Fibroblast of skin of scalp (primary cell): ENCODE measurements around the gene PLA2G2C.

ENCODE experiments used
- DNase-seq: peaks from one replicate; pipeline ENCODE4 v3.0.0-alpha.2; 2013

The PLA2G2C gene

DNA sequence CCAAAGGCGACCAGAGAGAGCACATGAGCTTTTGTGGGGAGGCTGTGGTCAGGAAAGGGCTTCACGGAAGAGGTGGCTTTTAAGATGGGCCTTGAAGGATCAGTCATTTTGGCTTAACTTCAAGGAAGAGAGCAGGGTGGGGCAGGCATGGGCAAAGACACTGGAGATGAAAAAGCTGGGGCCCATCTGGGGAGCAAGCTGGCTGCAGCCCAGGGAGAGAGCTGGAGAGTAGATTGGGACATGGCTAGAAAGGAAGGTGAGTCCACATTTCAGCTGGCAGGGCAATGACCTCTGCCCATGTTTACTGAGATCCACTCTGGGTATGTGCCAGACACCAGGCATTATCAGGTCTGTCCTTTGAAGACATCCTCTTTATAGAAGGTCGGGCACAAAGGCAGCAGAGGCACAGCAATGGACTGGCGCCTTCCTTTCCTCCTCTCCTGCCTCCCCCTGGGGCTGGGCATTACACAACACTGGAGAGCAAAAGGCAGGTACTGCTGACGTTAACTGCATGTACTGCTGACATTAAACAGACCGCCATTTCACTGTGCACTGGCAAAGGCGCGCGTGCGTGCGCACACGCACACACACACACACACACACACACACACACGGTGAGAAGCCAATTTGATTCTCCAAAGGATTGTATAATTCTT is 2.6 kb downstream of the PLA2G2C start:
- no peak for DNase-seq

- no peak for DNase-seq
Observed at GRCh38 chr1:20183035-20183434, 3.3 kb downstream of the PLA2G2C start.

GRCh38 chr1:20182415-20182814 is 3.9 kb downstream of the PLA2G2C start:
- DNase-seq, result no peak

DNA sequence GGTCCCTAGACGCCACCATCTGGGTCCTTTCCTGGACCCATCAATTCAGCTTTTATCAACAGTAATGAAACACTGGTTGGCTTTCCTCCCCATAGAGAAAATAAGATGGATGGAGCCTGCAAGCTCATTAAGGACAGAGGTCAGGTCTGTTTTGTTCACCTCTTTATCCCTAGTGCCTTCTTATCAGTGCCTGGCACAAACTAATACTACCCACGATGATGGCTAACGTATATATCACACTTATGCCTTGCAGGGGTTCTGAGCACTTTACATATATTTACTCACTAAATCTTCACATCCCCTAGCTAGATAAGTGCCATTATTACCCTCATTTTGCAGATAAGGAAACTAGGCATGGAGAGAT is 5.5 kb downstream of the PLA2G2C start:
- DNase-seq, result no peak

GRCh38 chr1:20180129-20180843 is 6.0 kb downstream of the PLA2G2C start:
- no peak for DNase-seq

- no peak for DNase-seq
Observed at GRCh38 chr1:20179371-20180128, 6.8 kb downstream of the PLA2G2C start.

- no peak for DNase-seq
Observed at GRCh38 chr1:20178634-20179370, 7.5 kb downstream of the PLA2G2C start.

- no peak for DNase-seq
Observed at GRCh38 chr1:20174937-20175666, 11.2 kb downstream of the PLA2G2C start.

- no peak for DNase-seq
Observed at GRCh38 chr1:20172033-20172590, 14.2 kb downstream of the PLA2G2C start.

DNA sequence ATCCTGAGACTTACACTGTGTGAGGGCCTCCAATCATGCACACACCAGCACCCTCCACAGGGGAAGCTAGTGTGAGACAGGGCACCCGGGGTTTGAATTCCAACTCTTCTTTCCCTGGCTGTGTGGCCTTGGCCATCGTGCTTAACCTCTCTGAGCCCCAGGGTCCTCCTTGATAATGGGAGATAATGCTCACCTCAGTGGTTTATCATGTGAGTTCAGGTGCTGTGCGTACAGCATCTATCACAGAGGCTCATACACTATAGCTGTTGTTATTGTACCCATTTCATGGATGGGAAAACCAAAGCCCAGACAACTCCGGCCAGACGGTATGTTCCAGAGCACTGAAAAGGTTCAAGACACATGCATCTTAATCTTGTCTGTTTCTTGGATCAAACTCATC is 16.4 kb downstream of the PLA2G2C start:
- DNase-seq, result no peak

DNA sequence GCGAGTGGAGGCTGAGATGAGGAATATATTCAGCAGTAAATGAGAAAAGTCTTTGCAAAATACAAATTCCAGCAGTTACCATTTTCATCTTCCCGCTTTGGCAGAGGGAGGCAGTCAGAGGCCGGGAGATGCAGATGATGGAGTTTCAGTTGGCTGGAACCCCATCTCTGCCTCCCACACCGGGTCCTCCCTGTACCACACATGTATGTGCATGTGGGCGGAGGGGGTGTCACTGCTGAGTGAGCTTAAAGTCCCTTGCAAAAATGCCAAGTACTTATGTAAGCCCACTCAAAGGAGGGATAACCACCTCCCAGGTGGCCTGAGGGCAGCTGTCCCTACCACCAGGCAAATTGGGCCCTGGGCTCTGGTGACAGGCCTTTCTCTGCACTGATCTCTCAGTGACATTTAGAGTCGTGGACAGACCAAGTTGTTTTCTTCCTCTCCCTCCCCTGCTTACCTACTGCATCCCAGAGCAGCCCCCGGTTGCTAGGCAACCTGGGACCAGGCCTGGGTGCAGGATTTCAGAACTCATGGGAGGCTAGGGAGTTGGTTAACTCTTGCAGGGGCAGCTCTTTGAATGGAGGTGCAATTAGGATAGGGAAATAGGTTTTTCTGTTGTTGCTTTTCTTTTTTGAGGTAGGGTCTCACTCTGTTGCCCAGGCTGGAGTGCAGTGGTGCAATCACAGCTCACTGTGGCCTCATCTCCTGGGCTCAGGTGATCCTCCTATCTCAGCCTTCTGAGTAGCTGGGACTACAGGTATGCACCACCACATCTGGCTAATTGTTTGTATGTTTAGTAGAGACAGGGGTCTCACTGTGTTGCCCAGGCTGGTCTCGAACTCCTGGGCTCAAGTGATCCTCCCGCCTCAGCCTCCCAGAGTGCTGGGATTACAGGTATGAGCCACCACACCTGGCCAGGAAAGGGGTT is 17.5 kb downstream of the PLA2G2C start:
- no peak for DNase-seq

DNA sequence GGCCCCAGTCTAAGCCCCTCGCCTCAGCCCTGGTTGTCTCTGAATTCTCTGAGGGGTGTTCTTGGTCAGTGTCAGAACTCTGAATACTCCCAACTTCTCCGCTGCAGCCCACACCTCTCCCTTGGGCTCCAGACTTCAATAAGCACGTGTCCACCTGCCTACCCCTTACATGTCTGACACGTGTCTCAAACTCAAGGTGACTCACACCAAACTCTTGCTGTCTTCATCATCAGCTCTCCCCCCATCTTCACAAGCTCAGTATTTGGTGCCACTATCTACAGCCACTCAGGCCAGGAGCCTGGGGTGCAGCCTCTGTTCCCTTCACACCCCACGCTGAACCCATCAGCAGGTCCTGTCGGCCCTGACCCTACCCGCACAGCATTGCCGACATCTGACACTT is 19.2 kb downstream of the PLA2G2C start:
- no peak for DNase-seq

GRCh38 chr1:20166051-20166450 is 20.3 kb downstream of the PLA2G2C start:
- DNase-seq, result no peak

DNA sequence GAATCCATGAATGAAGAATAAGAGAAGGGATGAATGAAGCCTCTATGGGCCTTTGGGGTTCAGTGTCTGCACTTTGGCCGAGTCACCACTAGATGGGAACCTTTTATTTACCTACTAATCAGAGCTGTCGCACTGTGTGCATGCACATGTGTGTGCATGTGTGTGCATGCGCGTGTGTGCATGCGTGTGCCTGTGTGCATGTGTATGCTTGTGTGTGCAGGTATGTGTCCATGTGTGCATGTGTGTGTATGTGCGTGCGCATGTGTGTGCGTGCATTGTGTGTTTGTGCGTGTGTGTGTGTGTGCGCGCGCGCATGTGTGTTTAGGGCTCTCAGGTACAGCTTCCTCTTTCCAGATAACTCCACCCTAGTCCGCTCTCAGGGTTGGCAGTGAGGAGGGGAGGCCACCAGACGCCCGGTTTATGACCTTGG is 20.8 kb downstream of the PLA2G2C start:
- no peak for DNase-seq

DNA sequence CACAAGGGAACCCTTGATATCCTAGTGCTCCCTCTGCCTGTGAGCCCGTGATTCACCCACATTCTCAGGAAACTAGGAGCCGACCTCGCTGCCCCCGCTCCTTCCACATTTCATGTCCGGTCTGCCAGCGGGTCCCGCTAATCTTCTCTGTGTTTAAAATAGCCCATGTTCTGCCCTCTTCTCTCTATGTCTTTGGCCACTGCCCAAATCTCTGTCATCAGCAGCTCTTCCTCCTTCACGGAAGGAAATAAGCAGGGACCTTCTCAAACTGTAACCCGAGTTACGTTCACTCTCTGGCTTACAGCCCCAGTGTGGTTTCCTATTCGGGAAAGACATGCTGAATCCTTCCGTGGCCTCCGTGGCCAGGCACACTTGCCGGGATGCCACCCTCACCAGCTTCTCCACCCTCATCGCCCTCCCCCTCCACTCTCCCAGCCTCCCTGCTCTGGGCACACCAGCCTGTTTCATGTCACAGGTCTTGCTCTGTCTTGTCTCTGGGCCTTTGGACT is 21.6 kb downstream of the PLA2G2C start:
- DNase-seq, result no peak

GRCh38 chr1:20160034-20160433 is 26.3 kb downstream of the PLA2G2C start:
- DNase-seq, result no peak

- no peak for DNase-seq
Observed at GRCh38 chr1:20158358-20159070, 27.8 kb downstream of the PLA2G2C start.

GRCh38 chr1:20154301-20154831 is 32.0 kb downstream of the PLA2G2C start:
- DNase-seq, result no peak

DNA sequence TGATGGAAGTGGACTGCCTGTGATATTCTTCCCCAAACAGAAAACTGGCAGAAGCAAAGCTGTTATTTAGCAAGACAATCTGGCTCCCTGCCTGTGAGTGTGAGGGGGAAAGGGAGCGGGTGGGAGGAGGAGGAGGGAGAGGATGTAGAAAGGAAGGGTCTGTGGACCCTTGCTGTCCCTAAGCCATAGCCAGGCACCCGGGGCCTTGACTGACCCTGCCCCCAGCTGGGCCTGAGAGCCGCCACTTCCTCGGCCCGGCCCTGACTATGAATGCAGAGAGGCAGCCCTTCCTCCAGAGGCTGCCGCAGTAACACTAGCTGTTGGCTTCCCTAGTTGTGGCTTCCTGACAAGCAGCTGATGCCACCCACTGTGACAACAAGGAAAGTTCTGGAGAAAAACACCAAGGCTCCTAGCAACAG is 33.3 kb downstream of the PLA2G2C start:
- peak; percentile 68 for DNase-seq

GRCh38 chr1:20152599-20152930 is 33.8 kb downstream of the PLA2G2C start:
- DNase-seq, result no peak
